ENCODE results near the gene SMG6. TPM values are rescaled to one million over a fixed set of nuclear protein-coding genes. Genes with fewer than 3 reads are reported as not detected.

Gene SMG6
- total RNA-seq, 2 donors from 2014 or later = 18.3 to 23.6 TPM

- Histone ChIP-seq H3K9me3 (no peaks in the 10 kb centered on the region), H3K4me3 (no peak overlapping the region), H3K27me3 (no peaks in the 10 kb centered on the region), H3K4me1 (peaks cover 29% of the 10 kb centered on the region), H3K27ac (no peak overlapping the region), H3K36me3 (no peaks in the 10 kb centered on the region), H3K9ac (ENCODE audit: low read depth in 2 of 2, low read length in 2 of 2) (peak overlapping the region in 1 of 2 donors; percentile 76)
- intact Hi-C loops (cut with DNase I) = no loop called here
- no peak for TF ChIP-seq CTCF (IDR thresholded peaks at IDR 0.05)
- no peak for DNase-seq
Observed at GRCh38 chr17:2086306-2086705, 217.3 kb downstream of the SMG6 start.

- no peaks in the 10 kb centered on the region for H3K9me3 ChIP-seq
- no peaks in the 10 kb centered on the region for H3K27me3 ChIP-seq
- H3K36me3 ChIP-seq = no peaks in the 10 kb centered on the region
- H3K4me3 ChIP-seq = no peak overlapping the region
- H3K9ac ChIP-seq (ENCODE audit: low read depth in 2 of 2, low read length in 2 of 2) = peak overlapping the region in 1 of 2 donors; percentile 76
- peak; percentile 39 for DNase-seq
- H3K4me1 ChIP-seq = peaks cover 24% of the 10 kb centered on the region
- intact Hi-C loops (cut with DNase I) = no loop called here
- H3K27ac ChIP-seq = peak overlapping the region; percentile 96
- no peak for TF ChIP-seq CTCF (IDR thresholded peaks at IDR 0.05)
Observed at GRCh38 chr17:2085648-2085949, 218.0 kb downstream of the SMG6 start.

- peak; percentile 84 for DNase-seq
- Histone ChIP-seq H3K9ac (ENCODE audit: low read depth in 2 of 2, low read length in 2 of 2) (peak overlapping the region in 1 of 2 donors; percentile 76), H3K9me3 (no peaks in the 10 kb centered on the region), H3K36me3 (no peaks in the 10 kb centered on the region), H3K4me1 (peaks cover 23% of the 10 kb centered on the region), H3K27ac (peak overlapping the region; percentile 96), H3K27me3 (no peaks in the 10 kb centered on the region), H3K4me3 (no peak overlapping the region)
- TF ChIP-seq CTCF (IDR thresholded peaks at IDR 0.05) = no peak
- intact Hi-C loops (cut with DNase I) = no loop called here
Observed at GRCh38 chr17:2084766-2085647, 218.6 kb downstream of the SMG6 start.

- Histone ChIP-seq H3K27ac (peak overlapping the region; percentile 96), H3K9me3 (no peaks in the 10 kb centered on the region), H3K4me1 (peaks cover 23% of the 10 kb centered on the region), H3K27me3 (no peaks in the 10 kb centered on the region), H3K9ac (ENCODE audit: low read depth in 2 of 2, low read length in 2 of 2) (peak overlapping the region; percentile 31 to 76), H3K4me3 (no peak overlapping the region), H3K36me3 (no peaks in the 10 kb centered on the region)
- DNase-seq = peak; percentile 79
- no peak for TF ChIP-seq CTCF (IDR thresholded peaks at IDR 0.05)
- intact Hi-C loops (cut with DNase I) = no loop called here
Observed at GRCh38 chr17:2084036-2084765, 219.4 kb downstream of the SMG6 start.

GRCh38 chr17:2083613-2084035 is 220.0 kb downstream of the SMG6 start:
- Histone ChIP-seq H3K4me3 (no peak overlapping the region), H3K4me1 (peaks cover 19% of the 10 kb centered on the region), H3K27me3 (no peaks in the 10 kb centered on the region), H3K9me3 (no peaks in the 10 kb centered on the region), H3K9ac (ENCODE audit: low read depth in 2 of 2, low read length in 2 of 2) (peak overlapping the region; percentile 31 to 76), H3K36me3 (no peaks in the 10 kb centered on the region), H3K27ac (peak overlapping the region; percentile 96)
- TF ChIP-seq CTCF (IDR thresholded peaks at IDR 0.05) = no peak
- intact Hi-C loops (cut with DNase I) = no loop called here
- DNase-seq = no peak
